GM12892 (cell line): ENCODE data around the gene CPED1.

Experiments
- POLR2A ChIP-seq: IDR thresholded peaks from 2 replicates; pipeline ENCODE4 v1.6.1; 2011; ENCODE audit warnings: low read depth, low read length, control low read depth
- POLR2AphosphoS5 ChIP-seq: IDR thresholded peaks from 2 replicates; pipeline ENCODE4 v1.6.1; 2011; ENCODE audit warnings: low read depth, low read length, control low read depth
- TAF1 ChIP-seq: IDR thresholded peaks from 2 replicates; pipeline ENCODE4 v1.6.1; 2011; ENCODE audit warnings: low read depth, mild to moderate bottlenecking, control low read depth, low read length, borderline replicate concordance

DNA sequence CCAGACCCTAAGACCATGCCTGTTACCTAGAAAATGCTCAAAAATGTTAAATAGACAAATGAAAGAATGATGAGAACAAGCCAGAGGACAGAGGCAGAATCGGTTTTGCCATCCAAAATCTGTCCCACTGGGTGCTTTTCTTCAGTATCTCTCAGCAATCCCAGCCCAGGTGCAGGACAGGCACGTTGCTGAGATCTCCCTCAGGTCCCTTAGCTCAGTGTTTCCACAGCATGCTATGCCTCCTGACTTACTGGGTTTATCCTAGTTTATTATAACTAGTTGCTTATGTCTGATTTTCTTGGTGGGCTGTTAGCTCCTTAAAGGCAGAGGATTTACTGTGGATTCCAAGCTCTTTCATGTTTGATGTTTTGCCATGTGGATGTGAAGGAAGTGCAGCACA, 20.3 kb downstream of the CPED1 start:
- no peak for TF ChIP-seq POLR2A
- TF ChIP-seq TAF1 = no peak
- TF ChIP-seq POLR2AphosphoS5 = no peak
